ENCODE measurements around the gene LGMN. TPM values are rescaled to one million over a fixed set of nuclear protein-coding genes. Genes with fewer than 3 reads are reported as not detected.

LGMN gene
- total and polyA plus RNA-seq, 2 of the 13 experiments (the other 11 are each of a cell fraction or from before 2014, with no cell fraction given): 28.9 to 76.4 TPM

GRCh38 chr14:92706386-92706785 is 42.0 kb downstream of the LGMN start (continued):
- TF ChIP-seq ZNF18 (CRISPR knock-in tag; IDR thresholded peaks at IDR 0.05; ENCODE audit: insufficient replicate concordance) (no peak), ZNF574 (CRISPR knock-in tag; IDR thresholded peaks at IDR 0.05) (no peak), TBX3 (IDR thresholded peaks at IDR 0.05; ENCODE audit: borderline replicate concordance) (no peak), ZNF513 (CRISPR knock-in tag; conservative IDR thresholded peaks at IDR 0.05) (no peak), ZBTB44 (CRISPR knock-in tag; IDR thresholded peaks at IDR 0.05) (no peak), ZNF709 (CRISPR knock-in tag; IDR thresholded peaks at IDR 0.05) (no peak), TAF1 (CRISPR knock-in tag; IDR thresholded peaks at IDR 0.05) (no peak), ZNF784 (CRISPR knock-in tag; IDR thresholded peaks at IDR 0.05; ENCODE audit: borderline replicate concordance) (no peak)
